Measurements from ENCODE around the gene CAMP. TPM values are rescaled to one million over a fixed set of nuclear protein-coding genes. Genes with fewer than 3 reads are reported as not detected.

CAMP gene
- total RNA-seq, 1 experiment from 2014 or later: not detected

- Histone ChIP-seq H4K20me1 (ENCODE audit: insufficient read depth) (no peaks in the 10 kb centered on the region), H3K27me3 (ENCODE audit: insufficient read depth, low read depth) (no peaks in the 10 kb centered on the region), H3K4me3 (no peak overlapping the region), H3K4me1 (replicated peaks; ENCODE audit: insufficient read depth) (peaks cover 19% of the 10 kb centered on the region), H3F3A (ENCODE audit: insufficient read depth, low read depth) (peaks cover 16% of the 10 kb centered on the region), H3K79me2 (ENCODE audit: low read depth) (no peaks in the 10 kb centered on the region), H2AFZ (no peak overlapping the region), H3K36me3 (ENCODE audit: low read depth) (no peaks in the 10 kb centered on the region), H3K9me2 (ENCODE audit: insufficient read depth) (no peaks in the 10 kb centered on the region), H3K9me3 (ENCODE audit: insufficient read depth, low read depth) (no peaks in the 10 kb centered on the region), H3K4me2 (no peak overlapping the region), H3K27ac (no peak overlapping the region)
- TF ChIP-seq EZH2 (IDR thresholded peaks at IDR 0.05; ENCODE audit: low read depth): no peak
- no peak for TF ChIP-seq CTCF (conservative IDR thresholded peaks at IDR 0.05)
- DNase-seq: no peak
- BruUV-seq (replicated peaks): no TSS peak
- intact Hi-C loops (cut with micrococcal nuclease; ENCODE audit: unreplicated experiment): no loop called here
- POLR2A ChIA-PET (ENCODE audit: unreplicated experiment): interaction anchor here (0.6 kb wide), 1 partner anchor 23 kb away, joined by 7 read pairs; no protein-coding TSS in a partner anchor
- CTCF ChIA-PET: no interaction called here
Observed at GRCh38 chr3:48226939-48227338, 3.6 kb downstream of the CAMP start.

- Histone ChIP-seq H3K27me3 (ENCODE audit: insufficient read depth, low read depth) (no peaks in the 10 kb centered on the region), H3K4me2 (0 out of 2 replicates have a peak overlapping the region, but pooled peaks have one; percentile 49), H3K9me2 (ENCODE audit: insufficient read depth) (no peaks in the 10 kb centered on the region), H3K27ac (no peak overlapping the region), H3K4me3 (no peak overlapping the region), H3F3A (ENCODE audit: insufficient read depth, low read depth) (peaks cover 9% of the 10 kb centered on the region; the same call in 1 of the 2 replicates), H2AFZ (no peak overlapping the region), H3K36me3 (ENCODE audit: low read depth) (no peaks in the 10 kb centered on the region), H3K79me2 (ENCODE audit: low read depth) (no peaks in the 10 kb centered on the region), H4K20me1 (ENCODE audit: insufficient read depth) (no peaks in the 10 kb centered on the region), H3K4me1 (replicated peaks; ENCODE audit: insufficient read depth) (0 out of 2 replicates have a peak, but pooled peaks cover 11% of the 10 kb centered on the region), H3K9me3 (ENCODE audit: insufficient read depth, low read depth) (no peaks in the 10 kb centered on the region)
- no peak for TF ChIP-seq EZH2 (IDR thresholded peaks at IDR 0.05; ENCODE audit: low read depth)
- TF ChIP-seq CTCF (conservative IDR thresholded peaks at IDR 0.05): no peak
- no TSS peak for BruUV-seq (replicated peaks)
- intact Hi-C loops (cut with micrococcal nuclease; ENCODE audit: unreplicated experiment): loop anchor here (1.0 kb wide), 1 partner anchor 204 kb away; no protein-coding TSS in a partner anchor
- ChIA-PET POLR2A (ENCODE audit: unreplicated experiment) (no interaction called here), CTCF (interaction anchor here (0.6 to 1.0 kb wide), 2 partner anchors 9 to 204 kb away, joined by 3 to 4 read pairs; partner anchors contain the start of gene CAMP)
- no peak for DNase-seq
Observed at GRCh38 chr3:48232232-48232631, 8.9 kb downstream of the CAMP start.

- Histone ChIP-seq H4K20me1 (ENCODE audit: insufficient read depth) (no peaks in the 10 kb centered on the region), H3K4me2 (peak overlapping the region; percentile 49; the same call in 1 of the 2 replicates), H3K9me3 (ENCODE audit: insufficient read depth, low read depth) (no peaks in the 10 kb centered on the region), H2AFZ (0 out of 2 replicates have a peak overlapping the region, but pooled peaks have one; percentile 62), H3K27me3 (ENCODE audit: insufficient read depth, low read depth) (no peaks in the 10 kb centered on the region), H3K27ac (no peak overlapping the region), H3K4me3 (no peak overlapping the region; the same call in 1 of the 2 replicates), H3K4me1 (replicated peaks; ENCODE audit: insufficient read depth) (0 out of 2 replicates have a peak, but pooled peaks cover 15% of the 10 kb centered on the region), H3K9me2 (ENCODE audit: insufficient read depth) (no peaks in the 10 kb centered on the region), H3K79me2 (ENCODE audit: low read depth) (no peaks in the 10 kb centered on the region), H3F3A (ENCODE audit: insufficient read depth, low read depth) (peaks cover 10% of the 10 kb centered on the region; the same call in 1 of the 2 replicates), H3K36me3 (ENCODE audit: low read depth) (no peaks in the 10 kb centered on the region)
- POLR2A ChIA-PET (ENCODE audit: unreplicated experiment): no interaction called here
- no peak for TF ChIP-seq EZH2 (IDR thresholded peaks at IDR 0.05; ENCODE audit: low read depth)
- peak; percentile 59; the same call in 1 of the 2 replicates for TF ChIP-seq CTCF (conservative IDR thresholded peaks at IDR 0.05)
- CTCF ChIA-PET: interaction anchor here (0.6 to 1.0 kb wide), 2 partner anchors 9 to 204 kb away, joined by 3 to 4 read pairs; partner anchors contain the start of gene CAMP
- BruUV-seq (replicated peaks): no TSS peak
- peak; percentile 64 to 69 for DNase-seq
- intact Hi-C loops (cut with micrococcal nuclease; ENCODE audit: unreplicated experiment): loop anchor here (1.0 kb wide), 1 partner anchor 204 kb away; no protein-coding TSS in a partner anchor
Observed at GRCh38 chr3:48232734-48233133, 9.4 kb downstream of the CAMP start.
